Amygdala (tissue), 56 donors: ENCODE measurements around the gene HDDC2.
"Not testable (repeated sequence)": the region's sequence is repeated elsewhere in the genome, so short reads cannot be mapped to it uniquely, and the experiment has no call there.

Experiments
- DNase-seq, 56 donors: peaks; one replicate each; lab custom pipeline; 2025; lab: John Stamatoyannopoulos, UW

Gene HDDC2

GRCh38 chr6:125307150-125307838, 5.5 kb upstream of the HDDC2 start:
- no peak for DNase-seq

GRCh38 chr6:125306756-125307149, 5.0 kb upstream of the HDDC2 start:
- no peak for DNase-seq

DNA sequence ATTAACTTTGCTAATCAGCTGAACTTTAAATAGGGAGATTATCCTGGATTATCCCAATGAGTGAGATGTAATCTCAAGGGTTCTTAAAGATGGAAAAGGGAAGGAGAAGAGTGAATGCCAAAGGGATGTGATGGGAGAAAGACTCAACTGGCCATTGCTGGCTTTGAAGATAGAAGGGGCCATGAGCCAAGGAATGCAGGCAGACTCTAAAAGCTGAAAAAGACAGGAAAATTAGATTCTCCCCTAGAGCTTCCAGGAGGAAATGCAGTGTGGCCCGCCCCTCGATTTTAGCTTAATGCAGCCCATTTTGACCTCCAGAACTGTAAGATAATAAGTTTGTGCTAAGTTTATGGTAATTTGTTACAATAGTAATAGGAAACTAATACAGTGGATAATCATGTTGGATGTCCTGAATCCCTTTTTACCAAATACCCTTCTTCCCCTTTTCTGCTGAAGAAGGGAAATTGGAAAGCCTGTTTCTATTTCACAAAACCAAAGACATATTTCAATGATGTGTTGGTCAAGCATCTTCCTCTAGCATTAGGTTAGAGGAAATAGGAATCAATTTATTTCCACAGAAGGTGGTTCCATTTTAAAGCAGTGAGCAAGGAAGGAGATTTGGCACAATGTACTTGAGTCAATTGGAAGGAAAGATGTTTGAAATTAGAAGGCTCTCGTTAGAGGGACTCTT, 3.3 kb upstream of the HDDC2 start:
- DNase-seq: no peak

GRCh38 chr6:125303512-125303854, 1.7 kb upstream of the HDDC2 start:
- no peak for DNase-seq

GRCh38 chr6:125302840-125303511, 1.2 kb upstream of the HDDC2 start:
- DNase-seq: no peak

DNA sequence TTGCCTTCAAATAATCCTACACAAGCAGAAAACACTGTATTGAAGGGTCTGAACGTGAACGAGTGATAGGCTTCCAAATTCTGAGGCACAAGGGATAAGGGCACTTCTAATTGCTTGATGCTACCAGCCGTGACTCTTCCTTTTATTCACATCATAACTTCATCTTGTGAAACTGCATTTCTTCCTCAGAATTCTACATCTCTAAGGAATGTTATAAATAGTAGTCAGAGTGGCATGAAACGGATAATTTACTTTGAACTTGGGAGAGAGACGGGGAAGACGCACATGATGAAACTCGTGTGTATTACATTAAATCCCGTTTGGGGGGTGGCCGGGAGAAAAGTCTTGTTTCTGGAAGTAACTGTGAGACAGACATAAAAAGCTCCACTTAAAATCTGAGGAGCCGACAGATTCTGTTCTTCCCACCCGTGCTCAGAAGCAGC, 754 bp downstream of the HDDC2 start:
- DNase-seq: no peak

DNA sequence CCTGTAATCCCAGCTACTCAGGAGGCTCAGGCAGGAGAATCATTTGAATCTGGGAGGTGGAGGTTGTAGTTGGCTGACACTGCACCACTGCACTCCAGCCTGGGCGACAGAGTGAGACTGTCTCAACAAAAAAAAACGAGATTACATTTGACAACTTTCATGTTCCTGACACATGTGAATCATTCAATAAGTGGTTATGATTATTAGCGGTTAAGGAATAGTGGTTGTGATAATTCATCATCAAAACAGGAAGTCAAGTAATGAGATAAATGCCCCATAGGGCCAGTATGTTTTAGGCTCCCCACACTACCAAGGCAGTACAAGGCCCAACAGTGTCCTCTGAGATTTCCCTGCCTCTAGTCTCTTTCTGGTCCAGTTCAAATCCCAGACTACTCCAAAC, 2.5 kb downstream of the HDDC2 start:
- no peak for DNase-seq

DNA sequence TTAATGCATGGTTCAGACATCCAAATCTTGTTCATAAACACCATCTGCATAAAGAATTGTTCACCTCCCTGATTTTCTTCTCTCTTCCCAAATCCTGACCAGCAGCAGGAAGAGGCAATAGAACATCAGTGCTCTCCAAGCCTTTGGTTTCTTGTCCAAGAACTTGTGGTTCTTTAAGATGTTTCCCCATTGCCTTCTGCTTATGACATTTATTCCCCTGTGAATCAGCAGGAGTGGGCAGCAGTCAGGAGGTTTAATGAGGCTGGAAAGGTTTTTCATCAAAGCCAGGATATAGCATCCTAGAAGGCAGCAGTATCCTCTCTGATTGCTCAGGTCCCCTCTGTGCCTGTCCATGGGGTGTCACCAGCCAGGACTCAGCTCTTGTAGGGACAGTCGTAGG, 5.3 kb downstream of the HDDC2 start:
- no peak for DNase-seq

DNA sequence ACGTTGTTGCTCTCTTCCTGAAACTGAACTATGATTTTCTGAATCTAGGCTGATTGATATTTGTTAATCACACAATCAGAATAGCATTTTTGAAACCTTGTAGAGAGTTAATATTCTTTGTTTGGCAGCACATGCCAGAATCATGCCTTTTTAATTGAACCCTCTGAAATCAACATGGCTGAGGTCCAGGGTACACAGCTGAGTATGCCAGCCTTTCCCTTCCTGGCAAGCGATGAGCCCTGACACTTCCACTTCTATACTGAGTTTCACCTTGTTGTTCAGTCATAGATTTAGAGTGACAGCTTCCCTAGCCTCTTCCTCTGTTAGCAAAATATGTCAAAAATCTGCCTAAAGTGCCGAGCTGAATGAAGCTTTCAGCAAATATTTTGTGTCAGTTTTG, 6.8 kb downstream of the HDDC2 start:
- DNase-seq: peak in 1 of 56 donors; percentile 5

DNA sequence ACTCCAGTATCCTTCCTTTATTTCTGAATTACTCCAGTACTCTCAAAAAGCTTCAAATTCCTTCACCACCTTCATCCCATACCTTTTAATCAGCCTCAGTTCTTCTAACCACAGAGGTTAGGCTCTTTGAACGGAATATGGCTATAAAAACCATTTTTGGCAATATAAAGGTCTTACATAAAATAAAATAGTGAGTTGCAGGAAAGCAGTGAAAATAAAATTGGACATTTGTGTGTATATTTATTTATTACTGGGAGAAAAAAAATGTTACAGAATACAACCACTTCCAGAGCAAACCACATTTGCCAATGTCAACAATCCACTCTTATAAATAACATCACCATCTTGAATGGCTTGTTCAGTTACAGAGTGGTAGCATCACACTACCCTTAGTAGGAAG, 7.7 kb downstream of the HDDC2 start:
- no peak for DNase-seq

DNA sequence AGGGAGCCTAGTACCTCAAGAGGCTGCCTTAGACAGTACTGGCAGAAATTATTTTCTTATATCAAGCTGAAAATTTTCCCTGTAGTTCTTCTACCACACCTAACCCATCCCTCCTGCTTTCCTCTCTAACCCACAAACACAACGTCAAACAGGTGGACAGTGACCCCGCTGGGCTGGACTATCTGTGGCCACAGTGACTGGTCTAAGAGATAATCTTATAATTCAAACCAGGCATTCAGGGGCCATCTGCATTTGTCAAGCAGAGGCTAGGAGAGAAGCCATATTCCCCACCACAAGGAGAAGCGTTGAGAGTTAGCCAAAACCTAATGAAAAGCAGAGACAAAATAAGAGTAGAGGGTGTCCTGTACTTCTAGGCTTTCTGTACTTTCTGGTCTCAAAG, 8.2 kb downstream of the HDDC2 start:
- DNase-seq: no peak

DNA sequence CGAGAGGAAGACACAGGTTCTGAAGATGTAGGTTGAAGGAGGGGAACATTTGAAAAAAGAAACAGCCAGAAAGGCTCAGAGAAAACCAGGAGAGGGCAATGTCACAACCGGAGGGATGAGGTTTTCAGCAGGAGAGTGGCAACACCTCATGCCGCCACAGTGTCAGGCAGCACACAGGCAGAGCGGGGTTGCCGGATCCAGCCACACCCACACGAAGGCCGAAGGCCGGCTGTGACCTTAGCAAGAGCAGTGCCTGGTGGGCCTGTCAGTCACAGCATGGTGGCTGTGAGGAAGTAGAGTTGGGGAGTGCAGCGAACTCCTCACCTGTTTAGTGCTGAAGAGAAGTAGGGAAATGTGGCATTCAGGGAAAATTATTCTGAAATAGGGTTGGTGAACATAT, 14.0 kb downstream of the HDDC2 start:
- DNase-seq: no peak

GRCh38 chr6:125285936-125286335, 15.8 kb downstream of the HDDC2 start:
- no peak for DNase-seq

- no peak for DNase-seq
These were observed 16.4 kb downstream of the HDDC2 start for GRCh38 chr6:125285353-125285752.

DNA sequence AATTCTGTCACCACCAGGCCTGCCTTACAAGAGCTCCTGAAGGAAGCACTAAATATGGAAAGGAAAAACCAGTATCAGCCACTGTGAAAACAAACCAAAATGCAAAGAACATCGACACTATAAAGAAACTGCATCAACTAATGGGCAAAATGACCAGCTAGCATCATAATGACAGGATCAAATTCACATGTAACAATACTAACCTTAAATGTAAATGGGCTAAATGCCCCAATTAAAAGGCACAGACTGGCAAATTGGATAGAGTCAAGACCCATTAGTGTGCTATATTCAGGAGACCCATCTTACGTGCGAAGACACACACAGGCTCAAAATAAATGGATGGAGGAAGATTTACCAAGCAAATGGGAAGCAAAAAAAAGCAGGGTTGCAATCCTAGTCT, 19.3 kb downstream of the HDDC2 start:
- not testable (repeated sequence) for DNase-seq

GRCh38 chr6:125280370-125281035, 21.3 kb downstream of the HDDC2 start:
- not testable (repeated sequence) for DNase-seq

DNA sequence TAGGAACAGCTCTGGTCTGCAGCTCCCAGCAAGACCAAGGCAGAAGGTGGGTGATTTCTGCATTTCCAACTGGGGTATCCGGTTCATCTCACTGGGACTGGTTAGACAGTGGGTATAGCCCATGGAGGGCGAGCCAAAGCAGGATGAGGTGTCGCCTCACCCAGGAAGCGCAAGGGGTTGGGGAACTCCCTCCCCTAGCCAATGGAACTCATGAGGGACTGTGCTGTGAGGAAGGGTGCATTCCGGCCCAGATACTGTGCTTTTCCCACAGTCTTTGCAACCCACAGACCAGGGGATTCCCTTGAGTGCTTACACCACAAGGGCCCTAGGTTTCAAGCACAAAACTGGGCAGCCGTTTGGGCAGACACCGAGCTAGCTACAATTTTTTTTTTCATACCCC, 21.8 kb downstream of the HDDC2 start:
- no peak for DNase-seq

- no peak for DNase-seq
These were observed 23.9 kb downstream of the HDDC2 start for GRCh38 chr6:125277838-125278237.

- DNase-seq: no peak
These were observed 26.0 kb downstream of the HDDC2 start for GRCh38 chr6:125275779-125276178.

- no peak for DNase-seq
These were observed 26.8 kb downstream of the HDDC2 start for GRCh38 chr6:125274935-125275334.

DNA sequence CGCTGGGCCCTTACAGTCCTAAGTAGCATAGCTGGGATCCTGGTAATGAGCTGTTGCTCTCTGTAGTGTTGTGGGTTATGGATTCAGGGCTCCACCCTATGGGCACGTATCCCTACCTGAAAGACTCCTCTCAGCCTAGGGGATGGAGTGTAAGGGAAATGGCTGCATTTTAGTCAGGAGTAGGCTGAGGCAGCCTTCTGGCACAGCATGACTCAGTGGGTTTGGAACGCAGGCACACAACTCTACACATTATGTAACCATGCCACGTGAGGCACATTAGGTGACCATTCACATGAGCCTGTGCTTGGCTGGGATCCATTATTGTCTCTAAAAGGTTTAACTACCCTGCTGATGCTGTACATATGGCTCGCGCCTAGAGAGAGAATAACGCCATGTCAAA, 27.8 kb downstream of the HDDC2 start:
- peak in 10 of 56 donors; percentile 4 to 37 (median 18) for DNase-seq
